Nephron (organoid): Measurements from ENCODE around the gene CEP43.

Experiments
- H3K27ac Mint-ChIP-seq, 3 experiments: 2 replicates each; pipeline ENCODE4 v1.8.0; 2020; ENCODE audit warnings: mixed read lengths in 3 of 3, mild to moderate bottlenecking in 2 of 3, moderate library complexity in 1 of 3
- H3K27me3 Mint-ChIP-seq: 2 replicates; pipeline ENCODE4 v1.8.0; 2021; ENCODE audit warnings: low read depth, mild to moderate bottlenecking, moderate library complexity, mixed read lengths
- H3K36me3 Mint-ChIP-seq: 2 replicates; pipeline ENCODE4 v1.8.0; 2020; ENCODE audit warnings: low read depth, mixed read lengths
- H3K4me1 Mint-ChIP-seq: 2 replicates; pipeline ENCODE4 v1.8.0; 2020; ENCODE audit warnings: mixed read lengths
- H3K4me3 Mint-ChIP-seq, 3 experiments: 2 replicates each; pipeline ENCODE4 v1.8.0; 2020; ENCODE audit warnings: mild to moderate bottlenecking in 3 of 3, mixed read lengths in 3 of 3, moderate library complexity in 2 of 3
- H3K9me3 Mint-ChIP-seq: 2 replicates; pipeline ENCODE4 v1.8.0; 2020; ENCODE audit warnings: mixed read lengths
- TF ChIP-seq, protein P1 (sequence below), 3 experiments: fragments of 200-600 bp; sonication (generic); IDR thresholded peaks; one replicate each; pipeline ENCODE4 v1.5.0; 2021; ENCODE audit warnings: antibody characterized with exemption in 3 of 3; ENCODE audit not compliant: unreplicated experiment in 3 of 3

CEP43 gene

DNA sequence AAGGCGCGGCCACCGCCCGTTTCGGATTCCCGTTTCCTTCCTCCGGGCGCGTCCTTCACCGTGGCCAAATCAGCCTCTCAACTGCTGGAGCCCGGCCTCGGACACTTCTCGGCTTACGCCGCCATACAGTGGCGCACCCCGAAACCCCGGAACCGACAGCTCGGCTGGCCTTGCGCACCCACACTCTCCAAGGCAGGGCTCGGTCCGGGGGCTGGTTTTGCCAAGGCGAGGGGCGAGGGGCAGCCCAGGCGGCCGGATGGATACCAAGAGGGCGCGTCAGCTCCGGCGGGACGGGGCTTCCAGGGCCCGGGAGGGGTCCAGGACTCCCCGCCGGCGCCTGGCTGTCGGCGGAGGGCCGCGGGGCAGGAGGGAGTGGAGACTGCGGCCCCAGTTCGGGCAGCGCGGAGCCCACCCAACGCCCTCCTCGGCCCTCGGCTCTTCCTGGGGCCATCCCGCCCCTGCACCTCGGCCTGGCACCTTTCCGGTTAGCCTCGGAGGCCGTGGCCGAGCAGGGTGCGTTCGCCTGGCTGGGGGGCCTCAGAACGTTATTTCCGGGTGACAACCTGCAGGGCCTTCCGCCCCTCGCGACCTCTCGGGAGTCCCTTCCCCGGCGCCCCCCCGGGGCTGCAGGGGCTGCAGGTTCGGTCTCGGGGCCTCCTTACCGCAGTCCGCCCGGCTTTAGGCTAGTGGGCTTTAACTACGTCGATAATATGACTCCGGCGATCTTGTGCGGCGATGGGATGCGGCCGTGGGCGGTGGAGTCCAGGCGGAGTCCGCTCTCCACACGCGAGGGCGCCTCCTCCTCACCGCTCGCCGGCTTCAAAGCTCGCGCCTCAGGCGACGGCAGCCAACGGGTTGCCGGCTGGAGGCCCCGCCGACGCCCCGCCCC, 697 bp upstream of the CEP43 start:
- Mint-ChIP-seq H3K4me3 (peak overlapping the region; percentile 90 to 92 (median 91)), H3K27me3 (no peaks in the 10 kb centered on the region), H3K36me3 (peaks cover 15% of the 10 kb centered on the region), H3K27ac (no peak overlapping the region), H3K4me1 (peaks cover 23% of the 10 kb centered on the region), H3K9me3 (peaks cover 3% of the 10 kb centered on the region)
- TF ChIP-seq, protein P1, sequence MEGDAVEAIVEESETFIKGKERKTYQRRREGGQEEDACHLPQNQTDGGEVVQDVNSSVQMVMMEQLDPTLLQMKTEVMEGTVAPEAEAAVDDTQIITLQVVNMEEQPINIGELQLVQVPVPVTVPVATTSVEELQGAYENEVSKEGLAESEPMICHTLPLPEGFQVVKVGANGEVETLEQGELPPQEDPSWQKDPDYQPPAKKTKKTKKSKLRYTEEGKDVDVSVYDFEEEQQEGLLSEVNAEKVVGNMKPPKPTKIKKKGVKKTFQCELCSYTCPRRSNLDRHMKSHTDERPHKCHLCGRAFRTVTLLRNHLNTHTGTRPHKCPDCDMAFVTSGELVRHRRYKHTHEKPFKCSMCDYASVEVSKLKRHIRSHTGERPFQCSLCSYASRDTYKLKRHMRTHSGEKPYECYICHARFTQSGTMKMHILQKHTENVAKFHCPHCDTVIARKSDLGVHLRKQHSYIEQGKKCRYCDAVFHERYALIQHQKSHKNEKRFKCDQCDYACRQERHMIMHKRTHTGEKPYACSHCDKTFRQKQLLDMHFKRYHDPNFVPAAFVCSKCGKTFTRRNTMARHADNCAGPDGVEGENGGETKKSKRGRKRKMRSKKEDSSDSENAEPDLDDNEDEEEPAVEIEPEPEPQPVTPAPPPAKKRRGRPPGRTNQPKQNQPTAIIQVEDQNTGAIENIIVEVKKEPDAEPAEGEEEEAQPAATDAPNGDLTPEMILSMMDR (IDR thresholded peaks at IDR 0.05; ENCODE audit: unreplicated experiment in 3 of 3), result no peak

DNA sequence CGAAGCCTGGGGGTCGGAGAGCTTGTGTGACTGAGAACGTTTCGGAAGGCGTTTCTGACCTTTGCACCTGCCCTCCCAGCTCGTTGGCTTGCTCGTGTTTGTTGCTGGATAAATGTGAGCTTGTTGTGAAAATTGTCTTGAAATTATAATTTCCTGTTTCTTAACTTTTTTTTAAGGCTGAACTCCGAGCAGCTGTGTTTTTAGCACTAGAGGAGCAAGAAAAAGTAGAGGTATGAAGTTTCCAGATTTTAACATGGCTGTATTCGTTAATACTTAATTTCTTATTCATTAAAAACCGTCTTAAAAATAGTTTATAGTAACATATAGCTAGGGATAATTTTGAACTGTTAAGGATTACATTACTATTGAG, 672 bp downstream of the CEP43 start:
- peaks cover 13% of the 10 kb centered on the region for H3K36me3 Mint-ChIP-seq
- H3K4me1 Mint-ChIP-seq, result peaks cover 23% of the 10 kb centered on the region
- H3K4me3 Mint-ChIP-seq, result peak overlapping the region; percentile 87 to 91 (median 90)
- H3K27me3 Mint-ChIP-seq, result no peaks in the 10 kb centered on the region
- H3K9me3 Mint-ChIP-seq, result no peaks in the 10 kb centered on the region
- TF ChIP-seq, protein P1 (IDR thresholded peaks at IDR 0.05; ENCODE audit: unreplicated experiment in 3 of 3), result no peak
- peak overlapping the region; percentile 67 to 86 (median 84) for H3K27ac Mint-ChIP-seq

DNA sequence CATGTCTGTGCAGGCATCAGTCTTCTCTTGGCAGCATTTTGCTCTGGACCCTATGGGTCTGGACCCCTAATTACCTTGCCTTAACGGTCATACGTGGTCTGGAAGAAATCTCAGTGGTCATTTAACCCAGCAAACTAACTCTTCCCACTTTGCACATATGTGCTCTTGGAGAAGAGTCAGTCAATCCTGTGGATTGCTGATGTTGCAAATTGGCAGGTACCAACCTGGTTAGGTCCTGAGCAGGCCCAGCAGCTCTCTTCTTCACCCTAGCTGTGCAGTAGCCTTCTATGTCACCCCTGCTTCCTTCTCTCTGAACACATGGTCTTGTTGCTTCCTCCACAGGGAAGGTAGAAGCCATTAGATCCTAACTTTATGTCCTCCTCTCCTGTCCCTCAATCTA, 1.6 kb downstream of the CEP43 start:
- Mint-ChIP-seq H3K27ac (peak overlapping the region in 2 of 3 experiments; percentile 29 to 34), H3K27me3 (no peaks in the 10 kb centered on the region), H3K9me3 (no peaks in the 10 kb centered on the region), H3K4me1 (peaks cover 31% of the 10 kb centered on the region), H3K36me3 (peaks cover 17% of the 10 kb centered on the region), H3K4me3 (peak overlapping the region; percentile 87 to 91 (median 90))
- TF ChIP-seq, protein P1 (IDR thresholded peaks at IDR 0.05; ENCODE audit: unreplicated experiment in 3 of 3), result no peak

DNA sequence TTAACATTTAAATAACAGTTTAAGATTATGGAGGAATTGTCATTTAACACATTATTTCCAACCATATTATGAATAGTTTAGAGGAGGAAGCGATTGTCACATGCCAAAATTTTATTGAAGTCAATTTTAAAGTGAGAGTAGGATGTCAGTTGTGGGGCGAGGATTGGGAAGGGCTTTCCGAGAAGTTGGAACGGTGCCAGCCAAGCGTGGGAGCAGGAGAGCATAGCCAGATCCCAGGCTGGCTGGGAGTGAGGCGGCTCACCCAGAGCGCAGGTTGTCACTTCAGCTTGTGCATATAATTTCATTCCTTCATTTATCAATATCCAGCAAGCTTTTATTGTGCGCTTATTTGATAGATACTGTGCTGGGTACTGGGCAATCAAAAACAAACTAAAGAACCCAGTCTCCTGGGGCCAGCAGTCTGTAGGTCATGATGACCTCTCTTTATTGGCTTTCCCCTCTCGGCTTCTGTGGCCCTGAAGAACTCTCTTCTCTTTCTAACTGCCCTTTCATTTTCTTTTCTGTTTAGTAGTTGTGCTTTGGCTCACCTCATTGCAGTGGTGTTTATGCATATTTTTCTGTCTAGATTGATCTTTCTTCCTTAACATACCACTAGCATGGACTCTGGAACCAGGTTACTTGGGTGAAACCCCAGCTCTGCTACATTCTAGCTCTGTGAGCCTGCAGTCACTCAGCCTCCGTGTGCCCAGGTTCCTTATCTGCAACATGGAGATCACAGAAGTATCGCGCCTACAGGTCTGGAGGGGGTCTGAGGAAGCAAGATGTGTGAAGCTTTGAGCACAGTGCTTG, 6.4 kb downstream of the CEP43 start:
- Mint-ChIP-seq H3K9me3 (no peaks in the 10 kb centered on the region), H3K4me1 (peaks cover 39% of the 10 kb centered on the region)
- TF ChIP-seq, protein P1 (IDR thresholded peaks at IDR 0.05; ENCODE audit: unreplicated experiment in 3 of 3), result no peak

DNA sequence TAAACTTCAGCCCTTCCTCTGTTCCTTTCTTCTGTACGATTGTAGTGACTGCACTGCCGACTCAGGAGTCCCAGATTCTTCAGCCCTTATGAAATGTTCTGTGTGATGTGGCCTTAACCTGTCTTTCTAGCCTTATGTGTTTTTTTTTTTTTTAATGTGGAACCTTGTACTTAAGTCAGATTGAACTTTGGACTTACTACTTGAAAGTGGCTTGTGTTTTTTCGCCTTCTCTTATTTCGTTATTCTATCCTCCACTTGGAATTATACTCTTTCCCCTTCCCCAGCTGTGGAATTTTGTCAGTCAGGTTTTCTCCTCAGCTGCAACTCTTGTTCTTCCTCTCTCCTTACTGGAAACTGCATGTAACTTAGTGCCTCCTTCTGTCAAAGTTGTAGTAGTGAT, 8.8 kb downstream of the CEP43 start:
- Mint-ChIP-seq H3K4me1 (peaks cover 24% of the 10 kb centered on the region), H3K4me3 (no peak overlapping the region), H3K27ac (peak overlapping the region; percentile 12 to 33 (median 31)), H3K27me3 (no peaks in the 10 kb centered on the region), H3K36me3 (peaks cover 70% of the 10 kb centered on the region), H3K9me3 (no peaks in the 10 kb centered on the region)
- TF ChIP-seq, protein P1 (IDR thresholded peaks at IDR 0.05; ENCODE audit: unreplicated experiment in 3 of 3), result no peak

More for the DNA sequence above, 6.4 kb downstream of the CEP43 start:
- H3K36me3 Mint-ChIP-seq, result peaks cover 52% of the 10 kb centered on the region
- no peak overlapping the region for H3K27ac Mint-ChIP-seq
- H3K4me3 Mint-ChIP-seq, result no peak overlapping the region
- no peaks in the 10 kb centered on the region for H3K27me3 Mint-ChIP-seq
